ENCODE data around the gene OR6K6.

DNA sequence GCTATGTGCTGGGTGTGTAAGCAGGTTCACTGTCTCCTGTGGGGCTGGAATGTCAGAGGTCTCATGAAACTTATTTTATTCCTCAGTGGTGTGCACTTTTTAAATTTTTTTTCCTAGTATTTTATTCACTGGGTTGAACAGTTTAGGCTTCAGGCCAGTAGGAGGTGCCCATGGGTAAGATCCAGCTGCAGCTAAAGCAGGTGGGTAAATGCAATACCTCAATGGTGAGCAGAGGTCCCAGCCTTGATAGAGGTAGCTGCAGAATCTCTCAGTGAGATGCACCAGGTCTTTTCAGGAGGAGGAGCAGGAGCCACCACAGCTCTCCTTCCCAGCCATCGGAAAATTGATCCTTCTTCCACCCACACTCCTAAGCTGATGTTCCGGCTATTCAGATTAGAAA is 39.1 kb downstream of the OR6K6 start:
- TF ChIP-seq CTCF (IDR thresholded peaks at IDR 0.05), result peak; percentile 62
- TF ChIP-seq EZH2phosphoT487 (IDR thresholded peaks at IDR 0.05), result no peak

All from neural progenitor cell (in vitro differentiated cells).